Measurements from ENCODE around the gene TIGD1. TPM values are rescaled to one million over a fixed set of nuclear protein-coding genes. Genes with fewer than 3 reads are reported as not detected.

Gene TIGD1
- total and polyA plus RNA-seq, 2 of the 13 experiments (the other 11 are each of a cell fraction or from before 2014, with no cell fraction given), result 3.5 to 9.5 TPM

DNA sequence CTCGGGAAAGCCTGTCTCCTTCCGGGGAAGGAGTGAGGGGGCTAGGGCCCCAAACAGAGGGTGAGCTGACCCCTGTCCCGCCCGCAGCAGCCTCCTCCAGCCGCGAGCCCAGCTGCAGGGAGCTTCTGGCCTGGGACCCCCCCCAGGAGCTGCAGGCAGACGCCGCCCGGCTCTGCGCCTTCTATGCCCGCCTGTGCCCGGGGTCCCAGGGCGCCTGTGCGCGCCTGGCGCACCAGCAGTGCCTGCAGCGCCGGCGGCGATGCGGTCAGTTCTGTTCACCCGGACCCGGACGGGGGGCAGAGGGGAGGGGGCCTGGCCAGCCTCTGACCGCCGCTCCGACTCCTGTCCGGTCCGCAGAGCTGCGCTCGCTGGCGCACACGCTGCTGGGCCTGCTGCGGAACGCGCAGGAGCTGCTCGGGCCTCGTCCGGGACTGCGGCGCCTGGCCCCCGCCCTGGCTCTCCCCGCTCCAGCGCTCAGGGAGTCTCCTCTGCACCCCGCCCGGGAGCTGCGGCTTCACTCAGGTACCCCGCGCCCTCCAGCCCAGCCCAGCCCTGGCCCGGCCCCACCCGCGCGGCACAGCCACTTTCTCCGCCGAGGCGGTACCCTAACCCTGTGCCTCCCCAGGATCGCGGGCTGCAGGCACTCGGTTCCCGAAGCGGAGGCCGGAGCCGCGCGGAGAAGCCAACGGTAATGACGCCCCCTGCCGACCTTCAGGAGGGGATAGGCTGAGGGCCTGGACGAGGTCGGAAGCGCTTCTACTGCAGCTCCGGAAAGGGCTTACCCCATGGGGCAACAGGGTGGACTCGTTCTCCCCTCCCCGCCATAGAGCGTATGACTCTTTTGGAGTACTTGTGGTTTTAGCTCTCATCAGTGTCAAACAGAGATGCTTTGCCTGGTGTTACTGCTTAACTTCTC is 26.4 kb downstream of the TIGD1 start (continued):
- TF ChIP-seq, protein P1, sequence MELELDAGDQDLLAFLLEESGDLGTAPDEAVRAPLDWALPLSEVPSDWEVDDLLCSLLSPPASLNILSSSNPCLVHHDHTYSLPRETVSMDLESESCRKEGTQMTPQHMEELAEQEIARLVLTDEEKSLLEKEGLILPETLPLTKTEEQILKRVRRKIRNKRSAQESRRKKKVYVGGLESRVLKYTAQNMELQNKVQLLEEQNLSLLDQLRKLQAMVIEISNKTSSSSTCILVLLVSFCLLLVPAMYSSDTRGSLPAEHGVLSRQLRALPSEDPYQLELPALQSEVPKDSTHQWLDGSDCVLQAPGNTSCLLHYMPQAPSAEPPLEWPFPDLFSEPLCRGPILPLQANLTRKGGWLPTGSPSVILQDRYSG (CRISPR knock-in tag; IDR thresholded peaks at IDR 0.05), result no peak
- no peak for TF ChIP-seq ZSCAN22 (CRISPR knock-in tag; IDR thresholded peaks at IDR 0.05)
- TF ChIP-seq, protein P2, sequence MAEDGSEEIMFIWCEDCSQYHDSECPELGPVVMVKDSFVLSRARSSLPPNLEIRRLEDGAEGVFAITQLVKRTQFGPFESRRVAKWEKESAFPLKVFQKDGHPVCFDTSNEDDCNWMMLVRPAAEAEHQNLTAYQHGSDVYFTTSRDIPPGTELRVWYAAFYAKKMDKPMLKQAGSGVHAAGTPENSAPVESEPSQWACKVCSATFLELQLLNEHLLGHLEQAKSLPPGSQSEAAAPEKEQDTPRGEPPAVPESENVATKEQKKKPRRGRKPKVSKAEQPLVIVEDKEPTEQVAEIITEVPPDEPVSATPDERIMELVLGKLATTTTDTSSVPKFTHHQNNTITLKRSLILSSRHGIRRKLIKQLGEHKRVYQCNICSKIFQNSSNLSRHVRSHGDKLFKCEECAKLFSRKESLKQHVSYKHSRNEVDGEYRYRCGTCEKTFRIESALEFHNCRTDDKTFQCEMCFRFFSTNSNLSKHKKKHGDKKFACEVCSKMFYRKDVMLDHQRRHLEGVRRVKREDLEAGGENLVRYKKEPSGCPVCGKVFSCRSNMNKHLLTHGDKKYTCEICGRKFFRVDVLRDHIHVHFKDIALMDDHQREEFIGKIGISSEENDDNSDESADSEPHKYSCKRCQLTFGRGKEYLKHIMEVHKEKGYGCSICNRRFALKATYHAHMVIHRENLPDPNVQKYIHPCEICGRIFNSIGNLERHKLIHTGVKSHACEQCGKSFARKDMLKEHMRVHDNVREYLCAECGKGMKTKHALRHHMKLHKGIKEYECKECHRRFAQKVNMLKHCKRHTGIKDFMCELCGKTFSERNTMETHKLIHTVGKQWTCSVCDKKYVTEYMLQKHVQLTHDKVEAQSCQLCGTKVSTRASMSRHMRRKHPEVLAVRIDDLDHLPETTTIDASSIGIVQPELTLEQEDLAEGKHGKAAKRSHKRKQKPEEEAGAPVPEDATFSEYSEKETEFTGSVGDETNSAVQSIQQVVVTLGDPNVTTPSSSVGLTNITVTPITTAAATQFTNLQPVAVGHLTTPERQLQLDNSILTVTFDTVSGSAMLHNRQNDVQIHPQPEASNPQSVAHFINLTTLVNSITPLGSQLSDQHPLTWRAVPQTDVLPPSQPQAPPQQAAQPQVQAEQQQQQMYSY (CRISPR knock-in tag; IDR thresholded peaks at IDR 0.05), result no peak
- no peak for TF ChIP-seq RBFOX2 (IDR thresholded peaks at IDR 0.05; ENCODE audit: low read depth, low read length)
- no peak for TF ChIP-seq PAWR (CRISPR knock-in tag; IDR thresholded peaks at IDR 0.05; ENCODE audit: borderline replicate concordance)
- TF ChIP-seq RFX1 (IDR thresholded peaks at IDR 0.05), result no peak
- 0 out of 2 replicates have a peak, but pooled peaks have one; percentile 20 for TF ChIP-seq TARDBP (CRISPR knock-in tag; IDR thresholded peaks at IDR 0.05)
- no peak for TF ChIP-seq HMG20A (CRISPR knock-in tag; IDR thresholded peaks at IDR 0.05; ENCODE audit: borderline replicate concordance)
- peak; percentile 37 for TF ChIP-seq RAD21 (CRISPR knock-in tag; IDR thresholded peaks at IDR 0.05)
- TF ChIP-seq ARID2 (CRISPR knock-in tag; IDR thresholded peaks at IDR 0.05; ENCODE audit: borderline replicate concordance), result no peak
- TF ChIP-seq AGO1 (IDR thresholded peaks at IDR 0.05; ENCODE audit: low read depth, low read length, poor library complexity, severe bottlenecking), result no peak
- 0 out of 2 replicates have a peak, but pooled peaks have one; percentile 19 for TF ChIP-seq YEATS2 (CRISPR knock-in tag; IDR thresholded peaks at IDR 0.05; ENCODE audit: borderline replicate concordance)
- TF ChIP-seq SOX13 (IDR thresholded peaks at IDR 0.05), result no peak; the same call in 1 of the 2 replicates
- no peak for TF ChIP-seq SOX13 (CRISPR knock-in tag; conservative IDR thresholded peaks at IDR 0.05 in 1 of 2, IDR thresholded peaks at IDR 0.05 in 1 of 2)
- TF ChIP-seq ELF1 (CRISPR knock-in tag; IDR thresholded peaks at IDR 0.05), result no peak
- TF ChIP-seq ETV5 (CRISPR knock-in tag; IDR thresholded peaks at IDR 0.05; ENCODE audit: borderline replicate concordance), result peak; percentile 26; the same call in 1 of the 2 replicates
- TF ChIP-seq MTF2 (CRISPR knock-in tag; IDR thresholded peaks at IDR 0.05; ENCODE audit: borderline replicate concordance), result peak; percentile 85; the same call in 1 of the 2 replicates
- TF ChIP-seq, protein P3, sequence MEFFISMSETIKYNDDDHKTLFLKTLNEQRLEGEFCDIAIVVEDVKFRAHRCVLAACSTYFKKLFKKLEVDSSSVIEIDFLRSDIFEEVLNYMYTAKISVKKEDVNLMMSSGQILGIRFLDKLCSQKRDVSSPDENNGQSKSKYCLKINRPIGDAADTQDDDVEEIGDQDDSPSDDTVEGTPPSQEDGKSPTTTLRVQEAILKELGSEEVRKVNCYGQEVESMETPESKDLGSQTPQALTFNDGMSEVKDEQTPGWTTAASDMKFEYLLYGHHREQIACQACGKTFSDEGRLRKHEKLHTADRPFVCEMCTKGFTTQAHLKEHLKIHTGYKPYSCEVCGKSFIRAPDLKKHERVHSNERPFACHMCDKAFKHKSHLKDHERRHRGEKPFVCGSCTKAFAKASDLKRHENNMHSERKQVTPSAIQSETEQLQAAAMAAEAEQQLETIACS (CRISPR knock-in tag; IDR thresholded peaks at IDR 0.05), result no peak
- TF ChIP-seq, protein P4, sequence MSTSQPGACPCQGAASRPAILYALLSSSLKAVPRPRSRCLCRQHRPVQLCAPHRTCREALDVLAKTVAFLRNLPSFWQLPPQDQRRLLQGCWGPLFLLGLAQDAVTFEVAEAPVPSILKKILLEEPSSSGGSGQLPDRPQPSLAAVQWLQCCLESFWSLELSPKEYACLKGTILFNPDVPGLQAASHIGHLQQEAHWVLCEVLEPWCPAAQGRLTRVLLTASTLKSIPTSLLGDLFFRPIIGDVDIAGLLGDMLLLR (CRISPR knock-in tag; IDR thresholded peaks at IDR 0.05), result no peak
- TF ChIP-seq HOXA5 (CRISPR knock-in tag; IDR thresholded peaks at IDR 0.05), result no peak
- no peak for TF ChIP-seq SNAPC2 (CRISPR knock-in tag; IDR thresholded peaks at IDR 0.05)
